Activated CD8-positive, alpha-beta T cell treated with anti-CD3 and anti-CD28 coated beads for 36 hours (primary cell): ENCODE measurements around the gene DCUN1D5. TPM values are rescaled to one million over a fixed set of nuclear protein-coding genes. Genes with fewer than 3 reads are reported as not detected.

ENCODE experiments used
- ATAC-seq: fragments of 200-7000 bp; cut with Tn5 transposase; one replicate; pipeline ENCODE4 v1.10.0; 2021; ENCODE audit warnings: mild to moderate bottlenecking, moderate library complexity
- CTCF ChIA-PET: fragments of 350-600 bp; sonication (Branson Sonifier 250); formaldehyde crosslinking; loops from one replicate; lab custom pipeline; 2021; ENCODE audit warnings: antibody characterized with exemption; lab: Charles Lee
- POLR2A ChIA-PET: fragments of 350-600 bp; sonication (Branson Sonifier 250); formaldehyde crosslinking; loops from one replicate; lab custom pipeline; 2021; ENCODE audit warnings: antibody characterized with exemption; lab: Charles Lee
- DNase-seq: peaks from one replicate; pipeline ENCODE4 v3.0.0-alpha.2; 2020
- H3K27ac Mint-ChIP-seq: one replicate; pipeline ENCODE4 v1.8.0; 2021; ENCODE audit warnings: mild to moderate bottlenecking, mixed read lengths
- H3K27me3 Mint-ChIP-seq: one replicate; pipeline ENCODE4 v1.8.0; 2021; ENCODE audit warnings: mixed read lengths
- H3K36me3 Mint-ChIP-seq: one replicate; pipeline ENCODE4 v1.8.0; 2021; ENCODE audit warnings: low read depth, mixed read lengths
- H3K4me1 Mint-ChIP-seq: one replicate; pipeline ENCODE4 v1.8.0; 2021; ENCODE audit warnings: low read depth, mixed read lengths
- H3K4me3 Mint-ChIP-seq: one replicate; pipeline ENCODE4 v1.8.0; 2021; ENCODE audit warnings: mild to moderate bottlenecking, moderate library complexity, mixed read lengths
- H3K9me3 Mint-ChIP-seq: one replicate; pipeline ENCODE4 v1.8.0; 2021; ENCODE audit warnings: mixed read lengths
- intact Hi-C: fragments of 100-400 bp; cut with micrococcal nuclease; formaldehyde crosslinking; loops from one replicate; pipeline ENCODE4 v1.10.0; 2022
- total RNA-seq, 2 experiments: library from RNA; stranded (reverse); gene quantifications; one replicate each; pipeline ENCODE4 v1.2.3, GENCODE V29; 2021
- TF ChIP-seq, protein P1 (sequence below): fragments of 200-600 bp; IDR thresholded peaks from one replicate; pipeline ENCODE4 v1.8.0; 2022; ENCODE audit warnings: antibody characterized with exemption, mild to moderate bottlenecking

Gene DCUN1D5
- total RNA-seq, 2 experiments from 2014 or later = 83.4 to 90.6 TPM

DNA sequence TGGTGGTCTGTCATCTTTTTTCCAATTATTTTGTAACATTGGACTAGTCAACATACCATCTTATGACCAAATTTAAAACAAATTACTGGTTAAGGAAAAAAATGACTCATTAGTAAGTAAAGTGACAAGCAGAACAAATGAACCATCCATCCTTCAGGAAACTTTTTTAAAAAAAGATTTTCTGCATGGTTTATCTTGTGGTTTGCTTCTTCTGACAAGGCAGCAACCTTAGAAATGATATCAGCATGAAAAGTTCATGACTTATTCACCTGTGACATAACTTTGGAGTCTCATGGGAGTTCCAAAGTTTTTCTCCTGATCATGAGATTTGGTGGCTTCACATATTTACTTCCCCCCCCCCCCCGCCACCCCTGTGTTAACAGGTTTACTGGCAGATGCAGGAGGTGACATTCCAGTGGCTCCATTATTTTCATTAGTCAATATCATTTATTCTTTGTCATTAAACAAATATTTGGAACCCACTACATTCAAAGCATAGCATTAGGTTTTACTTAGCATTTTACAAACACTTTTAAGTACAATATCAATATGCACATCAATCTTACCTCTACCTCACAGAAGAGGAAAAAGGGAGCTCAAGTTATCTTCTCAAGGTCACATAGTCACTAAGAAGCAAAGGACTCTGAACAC is 40.7 kb downstream of the DCUN1D5 start:
- Mint-ChIP-seq H3K27ac (no peak overlapping the region), H3K4me3 (no peak overlapping the region), H3K36me3 (peaks cover 6% of the 10 kb centered on the region), H3K4me1 (peaks cover 4% of the 10 kb centered on the region), H3K9me3 (no peaks in the 10 kb centered on the region), H3K27me3 (peaks cover 1% of the 10 kb centered on the region)
- ChIA-PET CTCF (interaction anchor here (3.4 kb wide), 1 partner anchor 15 kb away, joined by 16 read pairs; no protein-coding TSS in a partner anchor), POLR2A (no interaction called here)
- TF ChIP-seq, protein P1, sequence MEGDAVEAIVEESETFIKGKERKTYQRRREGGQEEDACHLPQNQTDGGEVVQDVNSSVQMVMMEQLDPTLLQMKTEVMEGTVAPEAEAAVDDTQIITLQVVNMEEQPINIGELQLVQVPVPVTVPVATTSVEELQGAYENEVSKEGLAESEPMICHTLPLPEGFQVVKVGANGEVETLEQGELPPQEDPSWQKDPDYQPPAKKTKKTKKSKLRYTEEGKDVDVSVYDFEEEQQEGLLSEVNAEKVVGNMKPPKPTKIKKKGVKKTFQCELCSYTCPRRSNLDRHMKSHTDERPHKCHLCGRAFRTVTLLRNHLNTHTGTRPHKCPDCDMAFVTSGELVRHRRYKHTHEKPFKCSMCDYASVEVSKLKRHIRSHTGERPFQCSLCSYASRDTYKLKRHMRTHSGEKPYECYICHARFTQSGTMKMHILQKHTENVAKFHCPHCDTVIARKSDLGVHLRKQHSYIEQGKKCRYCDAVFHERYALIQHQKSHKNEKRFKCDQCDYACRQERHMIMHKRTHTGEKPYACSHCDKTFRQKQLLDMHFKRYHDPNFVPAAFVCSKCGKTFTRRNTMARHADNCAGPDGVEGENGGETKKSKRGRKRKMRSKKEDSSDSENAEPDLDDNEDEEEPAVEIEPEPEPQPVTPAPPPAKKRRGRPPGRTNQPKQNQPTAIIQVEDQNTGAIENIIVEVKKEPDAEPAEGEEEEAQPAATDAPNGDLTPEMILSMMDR = no peak
- intact Hi-C loops = no loop called here
- DNase-seq = no peak
- ATAC-seq = no peak

DNA sequence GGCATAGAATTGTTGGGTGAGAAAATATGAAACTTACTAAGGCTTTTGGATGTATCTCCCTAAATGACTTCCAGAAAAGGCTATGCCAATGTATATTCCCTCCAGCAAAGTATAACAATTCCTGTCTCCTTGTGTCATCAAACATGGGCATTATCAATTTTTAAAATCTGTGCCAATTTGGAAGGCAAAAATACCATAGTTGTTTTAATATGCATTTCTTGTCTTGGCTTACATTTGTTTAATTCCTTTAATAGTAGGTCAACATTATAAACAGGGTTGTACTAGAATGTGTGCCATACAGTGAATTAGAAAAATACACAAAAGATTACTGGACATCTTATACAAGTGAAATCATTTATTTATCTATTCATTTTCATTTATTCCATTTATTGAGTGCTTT is 41.6 kb downstream of the DCUN1D5 start:
- ChIA-PET CTCF (interaction anchor here (3.4 kb wide), 1 partner anchor 14 kb away, joined by 16 read pairs; no protein-coding TSS in a partner anchor), POLR2A (no interaction called here)
- intact Hi-C loops = no loop called here
- Mint-ChIP-seq H3K9me3 (no peaks in the 10 kb centered on the region), H3K36me3 (peaks cover 6% of the 10 kb centered on the region), H3K4me1 (peaks cover 4% of the 10 kb centered on the region), H3K27ac (no peak overlapping the region), H3K4me3 (no peak overlapping the region), H3K27me3 (peaks cover 2% of the 10 kb centered on the region)
- DNase-seq (no peak), ATAC-seq (no peak)
- TF ChIP-seq, protein P1 = no peak

DNA sequence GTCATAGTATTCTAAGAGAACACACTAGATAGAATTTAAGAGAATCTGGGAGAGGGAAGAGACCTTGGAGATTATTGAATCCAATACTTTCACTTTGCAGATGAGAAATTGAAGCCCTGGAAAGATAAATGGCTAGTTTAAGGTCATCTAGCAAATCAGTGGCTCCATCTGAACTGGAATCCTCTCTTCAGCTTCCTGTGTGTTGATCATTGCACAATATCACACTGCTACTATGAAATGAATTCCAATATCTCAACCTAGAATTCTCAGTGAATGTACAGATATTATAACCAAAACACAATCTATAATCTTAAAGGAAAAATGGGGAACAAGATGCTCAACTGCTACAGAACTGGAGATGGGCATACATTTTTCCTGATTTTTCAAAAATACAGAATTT is 44.1 kb downstream of the DCUN1D5 start:
- ChIA-PET POLR2A (no interaction called here), CTCF (interaction anchor here (1.7 kb wide), 1 partner anchor 12 kb away, joined by 5 read pairs; no protein-coding TSS in a partner anchor)
- no peak overlapping the region for H3K27ac Mint-ChIP-seq
- peaks cover 5% of the 10 kb centered on the region for H3K4me1 Mint-ChIP-seq
- peaks cover 3% of the 10 kb centered on the region for H3K36me3 Mint-ChIP-seq
- H3K27me3 Mint-ChIP-seq = peaks cover 5% of the 10 kb centered on the region
- no peak for DNase-seq
- TF ChIP-seq, protein P1 = no peak
- no peaks in the 10 kb centered on the region for H3K9me3 Mint-ChIP-seq
- no peak overlapping the region for H3K4me3 Mint-ChIP-seq
- ATAC-seq = no peak
- intact Hi-C loops = no loop called here

DNA sequence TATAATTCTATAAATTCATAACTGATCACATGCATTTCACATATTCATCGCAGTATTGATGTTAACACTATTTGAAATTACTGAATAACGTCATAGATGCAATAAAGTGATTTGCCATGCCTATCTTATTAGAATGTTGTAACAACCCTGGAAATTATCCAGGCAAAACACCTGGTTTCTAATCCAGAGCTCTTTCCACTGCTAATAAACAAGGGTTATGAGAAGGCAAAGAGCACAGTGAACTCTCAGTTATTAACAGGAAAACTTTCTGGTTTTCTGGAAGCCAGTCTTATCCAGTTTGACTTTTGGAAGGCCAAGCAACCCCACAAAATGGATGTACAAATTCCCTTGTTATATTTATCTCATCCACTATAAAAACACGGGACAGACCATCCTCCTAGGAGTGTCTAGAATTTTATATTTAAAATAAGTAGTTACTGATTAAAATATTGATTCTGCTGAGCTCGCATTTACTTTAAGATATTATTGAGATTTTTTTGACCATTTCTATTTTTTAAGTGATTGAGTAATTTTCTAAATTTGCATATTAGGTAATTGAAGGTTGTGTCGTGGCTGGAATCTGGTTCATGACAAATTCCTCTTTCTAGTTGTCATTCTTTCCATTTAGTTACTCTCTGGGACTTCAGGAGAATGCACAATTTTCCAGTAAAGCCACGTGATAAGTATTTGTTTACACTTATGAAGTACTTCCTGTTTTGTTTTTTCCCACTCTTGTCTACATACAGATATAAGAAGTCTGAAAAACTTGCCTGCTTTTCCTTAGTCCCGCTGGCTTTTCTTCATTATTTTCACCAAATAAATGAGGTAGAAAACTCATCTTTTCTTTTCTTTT is 47.9 kb downstream of the DCUN1D5 start:
- no peak for DNase-seq
- CTCF ChIA-PET = no interaction called here
- no peak for ATAC-seq
- Mint-ChIP-seq H3K36me3 (no peaks in the 10 kb centered on the region), H3K27me3 (peaks cover 5% of the 10 kb centered on the region), H3K4me3 (no peak overlapping the region), H3K27ac (no peak overlapping the region), H3K4me1 (peaks cover 1% of the 10 kb centered on the region), H3K9me3 (no peaks in the 10 kb centered on the region)
- intact Hi-C loops = no loop called here
- POLR2A ChIA-PET = no interaction called here
- TF ChIP-seq, protein P1 = no peak

DNA sequence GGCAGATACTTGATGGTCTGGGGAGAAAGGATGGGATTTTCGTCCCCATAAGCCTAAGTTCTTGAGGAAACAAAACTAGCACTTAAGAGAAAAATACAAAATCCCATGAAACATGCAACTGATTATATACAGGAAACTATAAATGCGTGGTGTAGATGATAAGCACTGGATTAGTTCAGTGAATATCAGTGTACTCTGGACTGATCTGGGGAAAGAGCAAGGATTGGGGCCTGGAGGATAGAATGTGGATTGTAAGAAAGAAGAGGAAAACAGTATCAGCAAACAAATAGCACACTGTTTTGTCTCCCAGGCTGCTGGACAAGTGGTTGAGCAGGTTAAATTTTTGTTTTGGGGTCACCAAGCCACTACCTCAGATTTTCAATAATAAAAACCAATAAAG is 49.8 kb downstream of the DCUN1D5 start:
- TF ChIP-seq, protein P1 = no peak
- peaks cover 1% of the 10 kb centered on the region for H3K4me1 Mint-ChIP-seq

More for the DNA sequence above, 49.8 kb downstream of the DCUN1D5 start:
- intact Hi-C loops = no loop called here
- H3K9me3 Mint-ChIP-seq = no peaks in the 10 kb centered on the region
- DNase-seq (no peak), ATAC-seq (no peak)
- no peak overlapping the region for H3K4me3 Mint-ChIP-seq
- ChIA-PET POLR2A (no interaction called here), CTCF (no interaction called here)
- H3K27me3 Mint-ChIP-seq = peaks cover 4% of the 10 kb centered on the region
- no peaks in the 10 kb centered on the region for H3K36me3 Mint-ChIP-seq
- no peak overlapping the region for H3K27ac Mint-ChIP-seq
